Activated CD4-positive, alpha-beta T cell treated with anti-CD3 and anti-CD28 coated beads, Interleukin-2, amount 50 U/mL, for 1 hour (primary cell): Measurements from ENCODE around the gene LPCAT1.
"Not testable (repeated sequence)": the region's sequence is repeated elsewhere in the genome, so short reads cannot be mapped to it uniquely, and the experiment has no call there.

Experiments used
- DNase-seq: peaks from one replicate; pipeline ENCODE4 v3.0.0-alpha.2; 2020

Gene LPCAT1

DNA sequence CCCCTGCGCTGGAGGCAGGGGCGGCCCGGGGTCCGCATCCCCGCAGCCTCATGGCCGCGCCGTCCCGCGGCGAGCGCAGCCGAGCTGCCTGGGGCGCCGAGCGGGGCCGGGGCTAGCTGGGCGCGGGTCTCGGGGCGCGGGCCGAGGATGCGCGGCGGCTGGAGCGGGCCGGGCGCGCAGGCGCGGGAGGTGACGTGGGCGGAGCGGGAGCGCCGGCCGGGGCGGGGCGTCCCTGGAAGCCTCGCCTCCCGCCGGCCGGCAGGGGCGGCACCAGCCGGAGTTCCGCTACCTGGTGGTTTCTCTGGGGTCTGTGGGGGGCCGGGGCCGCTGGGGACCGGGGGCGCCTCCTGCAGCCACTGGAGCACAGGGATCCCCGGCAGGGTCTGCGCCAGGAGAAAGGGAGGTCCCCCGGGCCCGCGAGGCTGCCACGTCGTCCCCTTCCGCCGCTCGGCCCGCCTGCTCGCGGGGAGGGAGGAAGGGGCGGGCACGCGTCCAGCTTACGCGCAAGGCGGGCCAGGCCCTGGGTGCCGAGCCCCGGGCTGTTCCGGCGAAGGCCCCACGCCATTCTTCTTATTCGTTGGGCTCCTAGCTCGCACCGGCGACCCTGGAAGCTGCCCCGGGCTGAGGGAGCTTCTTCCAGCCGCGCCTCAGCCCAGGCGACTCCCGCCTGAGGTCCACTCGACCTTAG, at the start of gene LPCAT1:
LPCAT1 (minus strand) TSS at position 168 of the 688 bp plus-strand sequence; CDS start at position 52, 116 bp downstream.
- DNase-seq: peak; percentile 65

- not testable (repeated sequence) for DNase-seq
Observed at GRCh38 chr5:1571875-1572274, 48.1 kb upstream of the LPCAT1 start.

- no peak for DNase-seq
Observed at GRCh38 chr5:1570975-1571374, 47.2 kb upstream of the LPCAT1 start.

GRCh38 chr5:1568201-1568979, 44.6 kb upstream of the LPCAT1 start:
- no peak for DNase-seq

- not testable (repeated sequence) for DNase-seq
Observed at GRCh38 chr5:1567527-1568200, 43.9 kb upstream of the LPCAT1 start.

- DNase-seq: no peak
Observed at GRCh38 chr5:1565737-1566734, 42.3 kb upstream of the LPCAT1 start.

DNA sequence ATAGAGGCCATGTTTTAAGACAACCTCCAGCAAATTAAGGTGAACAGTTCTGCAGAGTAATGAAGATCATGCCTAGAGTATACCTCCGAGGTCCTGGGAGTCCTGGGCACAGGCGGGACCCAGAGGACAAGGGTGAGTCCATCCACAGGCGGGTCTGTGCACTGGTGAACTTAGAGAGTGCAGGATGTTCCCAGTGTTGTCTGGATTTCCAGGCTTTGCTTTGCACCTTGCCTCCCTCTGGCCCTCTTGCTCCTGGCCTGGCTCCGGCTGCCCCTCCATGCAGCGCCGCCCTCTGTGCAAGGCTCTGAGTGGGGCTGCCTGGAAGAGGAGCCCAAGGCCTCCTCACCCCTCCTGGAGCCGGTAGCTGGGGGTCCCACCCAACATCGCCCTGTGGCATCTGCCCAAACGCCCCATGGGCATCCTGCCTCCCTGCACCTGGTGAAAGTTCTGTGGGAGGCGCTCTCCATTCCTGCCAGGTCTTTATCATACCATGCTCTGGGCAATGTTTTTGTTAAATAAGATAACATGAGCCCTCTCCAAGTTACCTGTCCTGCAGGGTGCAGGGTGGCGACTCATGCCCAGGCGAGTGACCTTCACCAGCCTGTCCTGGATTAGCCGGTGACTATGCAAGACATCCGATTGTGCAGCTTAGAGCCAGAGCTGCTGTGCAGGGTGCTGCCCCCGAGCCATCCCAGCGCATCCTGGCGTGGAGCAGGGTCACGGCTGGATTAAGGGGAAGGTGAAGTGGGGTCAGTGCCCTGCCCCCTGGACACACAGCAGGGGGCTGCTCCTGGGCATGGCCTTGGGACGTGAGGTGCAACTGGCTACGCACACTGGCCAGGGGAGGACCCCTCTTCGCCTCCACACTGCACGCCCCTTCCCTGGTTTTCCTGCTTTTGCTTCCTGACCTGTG, 41.3 kb upstream of the LPCAT1 start:
- DNase-seq: no peak

- DNase-seq: no peak
Observed at GRCh38 chr5:1564182-1564748, 40.5 kb upstream of the LPCAT1 start.

GRCh38 chr5:1563617-1564181, 39.9 kb upstream of the LPCAT1 start:
- DNase-seq: no peak

DNA sequence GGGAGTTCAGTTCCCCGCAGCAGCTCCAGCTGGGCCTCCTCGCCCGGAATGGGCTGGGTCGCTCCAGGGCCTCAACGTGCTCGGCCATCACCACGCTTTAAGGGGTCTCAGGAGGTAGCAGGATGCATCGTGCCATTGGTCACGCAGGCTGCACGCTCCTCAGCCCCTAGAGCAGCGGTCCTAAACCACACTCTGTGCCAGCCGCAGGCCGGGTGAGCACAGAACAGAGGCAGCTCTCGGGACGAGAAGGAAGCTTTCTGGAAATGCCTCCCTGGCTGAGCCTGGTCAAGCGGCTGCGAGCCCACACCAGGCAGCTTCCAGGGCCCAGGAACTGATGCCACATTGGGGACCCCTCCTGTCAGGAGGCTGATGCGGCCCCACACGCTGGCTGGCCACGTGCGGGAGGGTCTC, 39.3 kb upstream of the LPCAT1 start:
- no peak for DNase-seq

DNA sequence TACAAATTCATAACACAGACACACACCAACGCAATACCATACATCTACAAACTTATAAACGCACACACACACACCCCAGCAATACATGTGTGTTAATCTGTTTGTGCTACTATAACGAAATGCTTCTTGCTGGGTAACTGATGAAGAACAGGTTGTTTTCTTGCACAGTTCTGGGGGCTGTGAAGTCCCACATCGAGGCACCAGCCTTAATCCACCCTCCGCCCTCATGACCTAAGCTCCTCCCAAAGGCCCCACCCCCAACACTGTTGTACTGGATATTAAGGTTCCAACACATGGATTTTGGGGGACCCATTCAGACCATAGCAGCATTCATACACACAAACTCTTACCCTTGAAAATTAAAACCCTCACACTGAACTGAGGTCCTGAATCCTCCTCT, 38.8 kb upstream of the LPCAT1 start:
- DNase-seq: no peak

DNA sequence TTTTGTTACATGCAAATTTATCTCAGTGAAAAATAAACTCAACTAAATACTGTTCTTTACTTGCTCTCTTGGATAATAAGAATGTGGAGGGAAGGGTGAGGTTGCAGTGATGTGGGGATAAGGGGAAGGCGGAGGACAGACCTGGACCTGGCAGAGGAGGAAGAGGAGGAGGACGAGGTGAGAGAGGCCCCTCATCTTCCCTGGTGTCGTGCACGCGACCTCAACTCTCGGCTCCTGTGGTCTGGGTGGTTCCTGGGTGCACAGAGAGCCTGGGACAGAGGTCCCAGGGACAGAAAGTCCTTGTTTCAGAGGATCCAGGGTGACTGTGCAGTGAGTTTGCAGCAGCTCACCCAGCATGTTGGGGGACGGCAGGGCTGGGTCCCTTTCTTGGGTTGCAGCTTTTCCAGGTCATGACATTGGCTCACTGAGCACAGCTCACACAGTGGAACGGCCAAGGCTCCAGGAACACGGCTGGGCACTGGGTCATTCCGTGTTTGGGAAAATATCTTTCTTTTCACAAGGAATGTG, 37.7 kb upstream of the LPCAT1 start:
- no peak for DNase-seq

- DNase-seq: not testable (repeated sequence)
Observed at GRCh38 chr5:1560499-1560898, 36.7 kb upstream of the LPCAT1 start.

GRCh38 chr5:1558944-1559343, 35.2 kb upstream of the LPCAT1 start:
- no peak for DNase-seq

DNA sequence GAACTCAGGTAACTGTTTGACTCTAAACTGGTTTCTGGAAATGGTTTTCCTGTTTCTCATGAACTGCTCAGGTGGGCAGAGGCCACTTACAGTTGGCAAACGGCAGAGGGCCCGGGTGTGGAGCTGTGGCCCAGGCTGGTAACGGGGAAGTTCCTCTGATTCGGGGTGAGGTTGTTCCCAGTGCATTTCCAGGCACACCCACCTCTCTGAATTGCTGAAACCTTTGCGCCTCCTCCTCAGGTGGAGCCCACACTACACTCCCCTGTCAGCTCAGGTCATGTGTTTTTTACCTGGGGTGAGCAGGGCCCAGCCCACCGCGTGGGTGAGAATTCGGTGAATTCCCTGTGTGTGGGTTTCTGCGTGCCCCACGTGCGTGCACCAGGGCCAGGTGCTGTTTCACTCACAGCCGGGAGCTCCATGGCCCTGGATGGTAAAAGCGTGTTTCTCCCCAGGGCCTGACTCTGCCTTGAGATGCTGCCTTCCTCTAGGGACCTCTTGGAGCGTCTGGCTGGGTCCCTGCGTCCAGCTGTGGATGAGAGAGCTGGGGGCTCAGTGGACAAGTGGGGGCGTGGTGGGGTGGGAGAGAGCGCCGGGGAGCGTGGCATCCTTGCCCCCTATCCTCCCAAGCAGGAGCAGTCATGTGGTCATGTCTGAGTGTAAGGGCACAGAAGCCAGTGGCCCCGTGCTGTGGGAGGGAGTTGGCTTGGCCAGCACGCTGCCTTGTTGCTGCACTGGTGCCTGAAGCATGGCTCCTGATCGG, 33.5 kb upstream of the LPCAT1 start:
- no peak for DNase-seq

DNA sequence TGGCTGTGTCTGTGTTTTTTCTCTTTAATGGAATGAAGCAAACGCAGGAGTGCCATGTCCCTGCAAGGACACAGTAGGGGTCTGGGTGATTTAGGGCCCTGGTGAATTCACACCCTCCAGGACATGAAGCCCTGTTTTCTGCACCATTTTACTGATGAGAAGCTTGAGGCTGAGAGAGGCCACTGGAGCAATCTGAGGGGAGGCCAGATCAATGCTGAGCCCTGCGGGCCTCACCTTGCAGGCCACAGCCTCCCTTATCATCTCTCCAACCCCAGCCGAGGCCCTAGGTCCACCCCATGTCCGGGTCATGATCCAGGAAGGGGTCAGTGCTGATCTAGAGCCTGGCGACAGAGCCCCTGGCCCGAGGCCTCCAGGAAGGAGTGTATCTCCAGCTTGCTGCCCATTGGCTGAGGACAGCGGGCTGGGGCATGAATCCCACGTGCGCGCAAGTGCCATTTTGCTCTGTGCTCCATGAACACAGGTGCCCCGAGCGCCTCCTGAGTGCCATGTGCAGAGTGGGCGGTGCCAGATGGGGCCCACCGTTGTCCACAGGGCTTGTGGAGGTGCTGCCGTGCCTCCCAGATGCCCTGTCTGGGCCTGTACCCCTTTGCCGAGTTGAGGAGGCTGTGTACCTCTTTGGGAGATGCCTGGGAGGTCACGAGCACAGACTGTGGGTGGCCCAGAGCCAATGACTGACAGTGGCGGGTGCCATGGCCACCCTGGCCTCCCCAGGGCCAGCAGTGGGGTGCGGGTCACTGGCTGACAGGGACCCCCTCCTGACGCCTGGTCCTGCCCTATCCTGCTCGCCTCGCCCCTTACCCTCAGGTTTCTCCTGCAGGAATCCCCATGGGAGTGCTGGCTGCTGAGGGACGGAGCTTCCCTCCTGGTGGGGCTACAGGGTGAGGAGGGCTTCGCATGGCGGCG, 32.3 kb upstream of the LPCAT1 start:
- DNase-seq: no peak

GRCh38 chr5:1555011-1555807, 31.4 kb upstream of the LPCAT1 start:
- DNase-seq: no peak
